GM21529 (cell line): ENCODE results near the gene ZHX3.
A peak's percentile ranks its signal among the peaks of the same experiment; 100 is the strongest.

ENCODE experiments used
- ATAC-seq: cut with Tn5 transposase; IDR thresholded peaks from one replicate; pipeline ENCODE4 v1.9.1; 2021; ENCODE audit not compliant: unreplicated experiment

ZHX3 gene

GRCh38 chr20:41155261-41155660 is 162.3 kb downstream of the ZHX3 start:
- no peak for ATAC-seq

- ATAC-seq = no peak
These were observed 162.9 kb downstream of the ZHX3 start for GRCh38 chr20:41154436-41155176.

GRCh38 chr20:41152108-41152757 is 165.3 kb downstream of the ZHX3 start:
- ATAC-seq = no peak

- ATAC-seq = no peak
These were observed 166.2 kb downstream of the ZHX3 start for GRCh38 chr20:41151134-41151869.

GRCh38 chr20:41150664-41151063 is 166.9 kb downstream of the ZHX3 start:
- no peak for ATAC-seq

GRCh38 chr20:41148942-41149341 is 168.6 kb downstream of the ZHX3 start:
- ATAC-seq = no peak

GRCh38 chr20:41147767-41148191 is 169.8 kb downstream of the ZHX3 start:
- no peak for ATAC-seq

GRCh38 chr20:41145821-41146620 is 171.5 kb downstream of the ZHX3 start:
- no peak for ATAC-seq

- no peak for ATAC-seq
These were observed 172.2 kb downstream of the ZHX3 start for GRCh38 chr20:41145317-41145716.

- ATAC-seq = no peak
These were observed 174.2 kb downstream of the ZHX3 start for GRCh38 chr20:41143354-41143753.

- ATAC-seq = peak; percentile 45
These were observed 174.6 kb downstream of the ZHX3 start for GRCh38 chr20:41142919-41143318.

GRCh38 chr20:41142245-41142644 is 175.3 kb downstream of the ZHX3 start:
- no peak for ATAC-seq

GRCh38 chr20:41141153-41141815 is 176.2 kb downstream of the ZHX3 start:
- ATAC-seq = no peak

- no peak for ATAC-seq
These were observed 177.1 kb downstream of the ZHX3 start for GRCh38 chr20:41140226-41141133.

- no peak for ATAC-seq
These were observed 178.1 kb downstream of the ZHX3 start for GRCh38 chr20:41139227-41140093.

- ATAC-seq = no peak
These were observed 178.9 kb downstream of the ZHX3 start for GRCh38 chr20:41138475-41139226.

GRCh38 chr20:41137614-41138474 is 179.7 kb downstream of the ZHX3 start:
- peak; percentile 15 for ATAC-seq
